SK-N-SH (cell line): ENCODE results near the gene MTUS2. TPM values are rescaled to one million over a fixed set of nuclear protein-coding genes. Genes with fewer than 3 reads are reported as not detected.

Source experiments
- CTCF ChIA-PET: fragments of 300-600, 350-600 bp; formaldehyde crosslinking; extraction: SDS; loops from one replicate; lab custom pipeline; 2021; lab: Yijun Ruan, JAX
- POLR2A ChIA-PET: fragments of 350-600 bp; sonication (Branson Sonifier 250); formaldehyde crosslinking; extraction: SDS; loops from one replicate; lab custom pipeline; 2020; ENCODE audit warnings: antibody characterized with exemption, inconsistent platforms; lab: Yijun Ruan, JAX
- DNase-seq: peaks from one replicate; pipeline ENCODE4 v3.0.0; 2012
- H2AFZ ChIP-seq: fragments of 200-600 bp; sonication (generic); 2 replicates; pipeline ENCODE4 v1.8.1; 2016; ENCODE audit warnings: antibody characterized with exemption, mild to moderate bottlenecking, low read depth
- H3F3A ChIP-seq: fragments of 200-600 bp; sonication (generic); replicated peaks from 2 replicates; pipeline ENCODE3; 2016; ENCODE audit warnings: antibody characterized with exemption, mild to moderate bottlenecking; ENCODE audit not compliant: insufficient read depth
- H3K27ac ChIP-seq, 2 experiments: fragments of 200-500 bp in 1 of 2; fragments of 200-600 bp in 1 of 2; sonication (Bioruptor generic) in 1 of 2; sonication (generic), shearing (Covaris generic) in 1 of 2; 2 replicates each; pipeline versions ENCODE4 v1.5.1 to v1.6.1; 2014 to 2016; ENCODE audit warnings: low read depth in 2 of 2, inconsistent platforms in 1 of 2, low read length in 1 of 2, mild to moderate bottlenecking in 1 of 2, mixed read lengths in 1 of 2
- H3K27me3 ChIP-seq: fragments of 200-600 bp; sonication (generic), shearing (Covaris generic); 2 replicates; pipeline ENCODE4 v1.6.1; 2016; ENCODE audit warnings: mixed run types; ENCODE audit not compliant: insufficient read depth
- H3K36me3 ChIP-seq, 2 experiments: fragments of 200-500 bp in 1 of 2; fragments of 200-600 bp in 1 of 2; sonication (Bioruptor generic) in 1 of 2; sonication (generic) in 1 of 2; replicated peaks in 1 of 2; 2 replicates each; pipeline versions ENCODE3 to v1.5.1; 2014 to 2016; ENCODE audit warnings: low read length in 1 of 2, mild to moderate bottlenecking in 1 of 2; ENCODE audit not compliant: insufficient read depth in 2 of 2, control insufficient read depth in 1 of 2
- H3K4me1 ChIP-seq, 2 experiments: fragments of 200-500 bp in 1 of 2; fragments of 200-600 bp in 1 of 2; sonication (Bioruptor generic) in 1 of 2; sonication (generic), shearing (Covaris generic) in 1 of 2; 2 replicates each; pipeline versions ENCODE4 v1.5.1 to v1.6.1; 2014 to 2016; ENCODE audit warnings: low read depth in 1 of 2, low read length in 1 of 2, mixed run types in 1 of 2; ENCODE audit not compliant: insufficient read depth in 2 of 2, control insufficient read depth in 1 of 2
- H3K4me2 ChIP-seq: fragments of 200-600 bp; sonication (generic), shearing (Covaris generic); 2 replicates; pipeline ENCODE4 v1.6.1; 2017; ENCODE audit warnings: mixed run types
- H3K4me3 ChIP-seq, 2 experiments: fragments of 200-500 bp in 1 of 2; fragments of 200-600 bp in 1 of 2; sonication (Bioruptor generic) in 1 of 2; sonication (generic), shearing (Covaris generic) in 1 of 2; 2 replicates each; pipeline versions ENCODE4 v1.5.1 to v1.8.1; 2014 to 2016; ENCODE audit warnings: low read depth in 2 of 2, inconsistent platforms in 1 of 2, low read length in 1 of 2, mild to moderate bottlenecking in 1 of 2, mixed read lengths in 1 of 2, moderate library complexity in 1 of 2
- H3K79me2 ChIP-seq: fragments of 200-600 bp; sonication (generic); 2 replicates; pipeline ENCODE4 v1.8.1; 2017; ENCODE audit warnings: mild to moderate bottlenecking; ENCODE audit not compliant: insufficient read depth
- H3K9ac ChIP-seq: fragments of 200-600 bp; sonication (generic); 2 replicates; pipeline ENCODE4 v1.6.1; 2017; ENCODE audit warnings: mixed run types
- H3K9me2 ChIP-seq: fragments of 200-600 bp; sonication (generic); 2 replicates; pipeline ENCODE4 v1.6.1; 2017; ENCODE audit warnings: mixed run types
- H3K9me3 ChIP-seq: fragments of 200-600 bp; sonication (generic); 2 replicates; pipeline ENCODE4 v1.6.1; 2017; ENCODE audit warnings: mixed run types, mild to moderate bottlenecking, moderate library complexity
- H4K20me1 ChIP-seq: fragments of 200-600 bp; sonication (generic); 2 replicates; pipeline ENCODE4 v1.6.1; 2017; ENCODE audit warnings: mild to moderate bottlenecking, mixed run types; ENCODE audit not compliant: insufficient read depth
- CHD2 ChIP-seq: fragments of 150-350 bp; IDR thresholded peaks from 2 replicates; pipeline ENCODE4 v1.6.1; 2018; ENCODE audit warnings: low read length; ENCODE audit not compliant: partially characterized antibody
- FOSL2 ChIP-seq: IDR thresholded peaks from 2 replicates; pipeline ENCODE4 v1.4.0; 2012; ENCODE audit warnings: low read depth, mild to moderate bottlenecking, moderate library complexity, borderline replicate concordance
- FOXM1 ChIP-seq: IDR thresholded peaks from 2 replicates; pipeline ENCODE4 v1.4.0; 2012; ENCODE audit warnings: low read depth, mild to moderate bottlenecking
- JUND ChIP-seq: IDR thresholded peaks from 2 replicates; pipeline ENCODE4 v1.4.0; 2012
- MEF2A ChIP-seq: IDR thresholded peaks from 2 replicates; pipeline ENCODE4 v1.4.0; 2012; ENCODE audit warnings: low read depth, borderline replicate concordance
- NFIC ChIP-seq: IDR thresholded peaks from 2 replicates; pipeline ENCODE4 v1.4.0; 2012; ENCODE audit warnings: borderline replicate concordance
- RFX5 ChIP-seq: IDR thresholded peaks from 2 replicates; pipeline ENCODE4 v1.6.1; 2012; ENCODE audit warnings: mild to moderate bottlenecking, improper control_type of control experiment, low read length
- RXRA ChIP-seq: IDR thresholded peaks from 2 replicates; pipeline ENCODE4 v1.4.0; 2012; ENCODE audit warnings: low read depth, mild to moderate bottlenecking, borderline replicate concordance
- SMC3 ChIP-seq: IDR thresholded peaks from 2 replicates; pipeline ENCODE4 v1.6.1; 2012; ENCODE audit warnings: low read depth, low read length, improper control_type of control experiment
- TAF1 ChIP-seq: IDR thresholded peaks from 2 replicates; pipeline ENCODE4 v1.6.1; 2012; ENCODE audit warnings: low read depth, mild to moderate bottlenecking, low read length, moderate library complexity, borderline replicate concordance
- TCF12 ChIP-seq: IDR thresholded peaks from 2 replicates; pipeline ENCODE4 v1.4.0; 2012
- TEAD4 ChIP-seq: IDR thresholded peaks from 2 replicates; pipeline ENCODE4 v1.4.0; 2012; ENCODE audit warnings: mild to moderate bottlenecking, borderline replicate concordance; ENCODE audit not compliant: insufficient read depth
- YY1 ChIP-seq: IDR thresholded peaks from 2 replicates; pipeline ENCODE4 v1.4.0; 2012; ENCODE audit warnings: low read depth, mild to moderate bottlenecking
- WGBS: methylation state at CpG from one replicate; pipeline ENCODE4 v1.1.6; 2017; ENCODE audit warnings: low lambda C conversion rate; 5-methylcytosine and 5-hydroxymethylcytosine counted together
- polyA plus RNA-seq, 3 experiments: library from polyadenylated mRNA; depleted of rRNA; stranded (reverse); fragments of >200 nt; gene quantifications; 2 replicates each; pipeline ENCODE4 v1.2.3, GENCODE V29; 2012
- TF ChIP-seq, protein P1 (sequence below): fragments of 150-350 bp; IDR thresholded peaks from 2 replicates; pipeline ENCODE4 v1.6.1; 2016; ENCODE audit warnings: mild to moderate bottlenecking, low read depth, low read length
- TF ChIP-seq, protein P2 (sequence below): IDR thresholded peaks from 2 replicates; pipeline ENCODE4 v1.6.1; 2012; ENCODE audit warnings: mild to moderate bottlenecking, low read depth, low read length, moderate library complexity
- TF ChIP-seq, protein P3 (sequence below): IDR thresholded peaks from 2 replicates; pipeline ENCODE4 v1.4.0; 2012; ENCODE audit warnings: low read depth
- TF ChIP-seq, protein P4 (sequence below): fragments of 200-600 bp; sonication (generic); IDR thresholded peaks from 2 replicates; pipeline ENCODE4 v1.6.1; 2017; ENCODE audit warnings: antibody characterized with exemption, mild to moderate bottlenecking, moderate library complexity

Gene MTUS2
- polyA plus RNA-seq, 1 of the 3 experiments (the other 2 are of a cell fraction): 1.7 TPM

DNA sequence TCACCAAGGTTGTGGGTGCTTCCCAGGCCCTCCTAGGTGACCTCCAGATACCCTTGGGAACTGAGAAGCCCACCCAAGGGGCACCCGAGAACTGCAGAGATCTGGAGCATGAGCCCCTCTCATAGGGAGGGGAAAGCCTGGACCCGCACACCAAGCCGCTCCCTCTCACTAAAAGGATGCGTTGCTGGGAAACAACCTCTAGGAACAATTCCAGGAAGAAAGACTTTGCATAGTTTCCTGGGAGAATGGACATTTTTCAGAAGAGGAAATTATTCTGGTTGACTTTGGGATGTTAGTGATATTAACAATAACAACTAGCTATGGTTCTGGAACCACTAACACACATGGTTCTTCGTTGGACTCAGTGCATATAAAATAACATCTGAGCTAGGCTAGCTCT is 710.8 kb downstream of the MTUS2 start:
- CTCF ChIA-PET: interaction anchor here (0.6 to 2.4 kb wide), 2 partner anchors 23 to 27 kb away, joined by 3 to 12 read pairs; no protein-coding TSS in a partner anchor
- H3K4me1 ChIP-seq: peaks cover 0 to 2% of the 10 kb centered on the region in 2 experiments; a peak in 1 of 4 replicates
- no peak for DNase-seq
- H4K20me1 ChIP-seq: no peaks in the 10 kb centered on the region
- no peaks in the 10 kb centered on the region for H3K27me3 ChIP-seq
- H3K9me2 ChIP-seq: no peaks in the 10 kb centered on the region
- no peaks in the 10 kb centered on the region for H3K9me3 ChIP-seq
- H3K4me2 ChIP-seq: no peak overlapping the region
- H3K27ac ChIP-seq: no peak overlapping the region
- no peak overlapping the region for H2AFZ ChIP-seq
- POLR2A ChIA-PET: no interaction called here
- peaks cover 58 to 77% of the 10 kb centered on the region in 2 experiments for H3K36me3 ChIP-seq
- H3K9ac ChIP-seq: no peak overlapping the region
- H3K79me2 ChIP-seq: peaks cover 32% of the 10 kb centered on the region
- TF ChIP-seq, protein P1, sequence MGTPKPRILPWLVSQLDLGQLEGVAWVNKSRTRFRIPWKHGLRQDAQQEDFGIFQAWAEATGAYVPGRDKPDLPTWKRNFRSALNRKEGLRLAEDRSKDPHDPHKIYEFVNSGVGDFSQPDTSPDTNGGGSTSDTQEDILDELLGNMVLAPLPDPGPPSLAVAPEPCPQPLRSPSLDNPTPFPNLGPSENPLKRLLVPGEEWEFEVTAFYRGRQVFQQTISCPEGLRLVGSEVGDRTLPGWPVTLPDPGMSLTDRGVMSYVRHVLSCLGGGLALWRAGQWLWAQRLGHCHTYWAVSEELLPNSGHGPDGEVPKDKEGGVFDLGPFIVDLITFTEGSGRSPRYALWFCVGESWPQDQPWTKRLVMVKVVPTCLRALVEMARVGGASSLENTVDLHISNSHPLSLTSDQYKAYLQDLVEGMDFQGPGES: no peak
- TF ChIP-seq MEF2A: no peak
- TF ChIP-seq, protein P2, sequence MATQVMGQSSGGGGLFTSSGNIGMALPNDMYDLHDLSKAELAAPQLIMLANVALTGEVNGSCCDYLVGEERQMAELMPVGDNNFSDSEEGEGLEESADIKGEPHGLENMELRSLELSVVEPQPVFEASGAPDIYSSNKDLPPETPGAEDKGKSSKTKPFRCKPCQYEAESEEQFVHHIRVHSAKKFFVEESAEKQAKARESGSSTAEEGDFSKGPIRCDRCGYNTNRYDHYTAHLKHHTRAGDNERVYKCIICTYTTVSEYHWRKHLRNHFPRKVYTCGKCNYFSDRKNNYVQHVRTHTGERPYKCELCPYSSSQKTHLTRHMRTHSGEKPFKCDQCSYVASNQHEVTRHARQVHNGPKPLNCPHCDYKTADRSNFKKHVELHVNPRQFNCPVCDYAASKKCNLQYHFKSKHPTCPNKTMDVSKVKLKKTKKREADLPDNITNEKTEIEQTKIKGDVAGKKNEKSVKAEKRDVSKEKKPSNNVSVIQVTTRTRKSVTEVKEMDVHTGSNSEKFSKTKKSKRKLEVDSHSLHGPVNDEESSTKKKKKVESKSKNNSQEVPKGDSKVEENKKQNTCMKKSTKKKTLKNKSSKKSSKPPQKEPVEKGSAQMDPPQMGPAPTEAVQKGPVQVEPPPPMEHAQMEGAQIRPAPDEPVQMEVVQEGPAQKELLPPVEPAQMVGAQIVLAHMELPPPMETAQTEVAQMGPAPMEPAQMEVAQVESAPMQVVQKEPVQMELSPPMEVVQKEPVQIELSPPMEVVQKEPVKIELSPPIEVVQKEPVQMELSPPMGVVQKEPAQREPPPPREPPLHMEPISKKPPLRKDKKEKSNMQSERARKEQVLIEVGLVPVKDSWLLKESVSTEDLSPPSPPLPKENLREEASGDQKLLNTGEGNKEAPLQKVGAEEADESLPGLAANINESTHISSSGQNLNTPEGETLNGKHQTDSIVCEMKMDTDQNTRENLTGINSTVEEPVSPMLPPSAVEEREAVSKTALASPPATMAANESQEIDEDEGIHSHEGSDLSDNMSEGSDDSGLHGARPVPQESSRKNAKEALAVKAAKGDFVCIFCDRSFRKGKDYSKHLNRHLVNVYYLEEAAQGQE: no peak
- TF ChIP-seq NFIC: no peak
- TF ChIP-seq RFX5: no peak
- TF ChIP-seq RXRA: no peak
- TF ChIP-seq FOSL2: no peak
- no peak for TF ChIP-seq SMC3
- TF ChIP-seq TAF1: no peak
- no peak for TF ChIP-seq YY1
- TF ChIP-seq CHD2: no peak
- TF ChIP-seq, protein P3, sequence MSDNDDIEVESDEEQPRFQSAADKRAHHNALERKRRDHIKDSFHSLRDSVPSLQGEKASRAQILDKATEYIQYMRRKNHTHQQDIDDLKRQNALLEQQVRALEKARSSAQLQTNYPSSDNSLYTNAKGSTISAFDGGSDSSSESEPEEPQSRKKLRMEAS: no peak
- TF ChIP-seq TEAD4: no peak
- no peak for TF ChIP-seq FOXM1
- no peak for TF ChIP-seq JUND
- TF ChIP-seq TCF12: no peak
- TF ChIP-seq, protein P4, sequence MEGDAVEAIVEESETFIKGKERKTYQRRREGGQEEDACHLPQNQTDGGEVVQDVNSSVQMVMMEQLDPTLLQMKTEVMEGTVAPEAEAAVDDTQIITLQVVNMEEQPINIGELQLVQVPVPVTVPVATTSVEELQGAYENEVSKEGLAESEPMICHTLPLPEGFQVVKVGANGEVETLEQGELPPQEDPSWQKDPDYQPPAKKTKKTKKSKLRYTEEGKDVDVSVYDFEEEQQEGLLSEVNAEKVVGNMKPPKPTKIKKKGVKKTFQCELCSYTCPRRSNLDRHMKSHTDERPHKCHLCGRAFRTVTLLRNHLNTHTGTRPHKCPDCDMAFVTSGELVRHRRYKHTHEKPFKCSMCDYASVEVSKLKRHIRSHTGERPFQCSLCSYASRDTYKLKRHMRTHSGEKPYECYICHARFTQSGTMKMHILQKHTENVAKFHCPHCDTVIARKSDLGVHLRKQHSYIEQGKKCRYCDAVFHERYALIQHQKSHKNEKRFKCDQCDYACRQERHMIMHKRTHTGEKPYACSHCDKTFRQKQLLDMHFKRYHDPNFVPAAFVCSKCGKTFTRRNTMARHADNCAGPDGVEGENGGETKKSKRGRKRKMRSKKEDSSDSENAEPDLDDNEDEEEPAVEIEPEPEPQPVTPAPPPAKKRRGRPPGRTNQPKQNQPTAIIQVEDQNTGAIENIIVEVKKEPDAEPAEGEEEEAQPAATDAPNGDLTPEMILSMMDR: no peak
- WGBS: 100% methylated on average over 4 of the region's 5 CpGs
- H3F3A ChIP-seq: no peaks in the 10 kb centered on the region
- no peak overlapping the region for H3K4me3 ChIP-seq
